Measurements from ENCODE around the gene EFCAB13. TPM values are rescaled to one million over a fixed set of nuclear protein-coding genes. Genes with fewer than 3 reads are reported as not detected.

EFCAB13 gene
- total RNA-seq, 1 experiment from 2014 or later = 1.6 TPM

- Histone ChIP-seq H3K23me2 (ENCODE audit: insufficient read length, low read depth, low read length, poor library complexity, severe bottlenecking) (no peaks in the 10 kb centered on the region), H2BK5ac (ENCODE audit: insufficient read length, low read length) (no peak overlapping the region), H3K79me2 (ENCODE audit: insufficient read depth, low read length) (no peaks in the 10 kb centered on the region), H3K56ac (ENCODE audit: insufficient read length, low read depth, low read length) (no peak overlapping the region), H3K4ac (ENCODE audit: low read depth, low read length) (no peak overlapping the region), H3K18ac (ENCODE audit: insufficient read length, low read depth, low read length) (no peak overlapping the region), H3K4me2 (ENCODE audit: insufficient read depth, insufficient read length, low read length) (no peak overlapping the region), H3K79me1 (ENCODE audit: insufficient read depth, low read depth, low read length, poor library complexity, severe bottlenecking) (no peaks in the 10 kb centered on the region), H3K9me3 (ENCODE audit: control insufficient read depth, low read depth, low read length) (no peaks in the 10 kb centered on the region), H3K27ac (ENCODE audit: insufficient read length, low read depth, low read length) (no peak overlapping the region), H2AFZ (ENCODE audit: low read length) (no peak overlapping the region), H2AK5ac (ENCODE audit: insufficient read length, low read length) (no peak overlapping the region), H3K9ac (ENCODE audit: extremely low read depth, insufficient read length, low read length) (no peak overlapping the region), H3K27me3 (ENCODE audit: insufficient read depth, low read length) (no peaks in the 10 kb centered on the region), H3K4me1 (ENCODE audit: insufficient read depth, low read length) (no peaks in the 10 kb centered on the region), H3T11ph (ENCODE audit: low read length) (no peak overlapping the region), H3K23ac (ENCODE audit: insufficient read length, low read depth, low read length) (no peak overlapping the region), H2BK120ac (ENCODE audit: low read depth, low read length, poor library complexity, severe bottlenecking) (no peak overlapping the region), H3K14ac (ENCODE audit: insufficient read depth, low read length) (no peak overlapping the region), H2BK12ac (ENCODE audit: insufficient read length, low read depth, low read length) (no peak overlapping the region), H4K8ac (replicated peaks; ENCODE audit: insufficient read length, low read depth, low read length) (no peak overlapping the region), H4K91ac (ENCODE audit: insufficient read length, low read depth, low read length) (no peak overlapping the region), H4K5ac (ENCODE audit: insufficient read length, low read depth, low read length) (no peak overlapping the region), H2BK15ac (ENCODE audit: low read depth, low read length) (no peak overlapping the region), H2BK20ac (ENCODE audit: low read depth, low read length, poor library complexity, severe bottlenecking) (no peak overlapping the region), H4K20me1 (ENCODE audit: control insufficient read depth, insufficient read depth, insufficient read length) (no peaks in the 10 kb centered on the region)
- DNase-seq = no peak
- TF ChIP-seq CTCF (conservative IDR thresholded peaks at IDR 0.05) = no peak
- H3K4me1 Mint-ChIP-seq = no peaks in the 10 kb centered on the region
- no peak overlapping the region for H3K27ac Mint-ChIP-seq
- no peaks in the 10 kb centered on the region for H3K27me3 Mint-ChIP-seq (ENCODE audit: low read depth)
- WGBS (ENCODE audit: extremely low coverage, insufficient read length, low lambda C conversion rate) = no CpG with 5 or more reads among the region's 1 CpG
- H3K4me3 Mint-ChIP-seq = no peak overlapping the region
- H3K9me3 Mint-ChIP-seq = peaks cover 9 to 10% of the 10 kb centered on the region in 2 experiments; a peak in 4 of 5 replicates
- peaks cover 3 to 5% (median 5%) of the 10 kb centered on the region in 3 experiments; a peak in 4 of 7 replicates for H3K36me3 Mint-ChIP-seq (ENCODE audit: insufficient read depth in 1 of 3, low read depth in 3 of 3)
Observed at GRCh38 chr17:47400333-47400732, 76.6 kb downstream of the EFCAB13 start.

Data from H9 (cell line).